GM13976 (cell line): ENCODE data around the gene ADGRD1.

Source experiments
- DNase-seq: peaks from one replicate; pipeline ENCODE4 v3.0.0; 2012; ENCODE audit warnings: low spot score
- CTCF ChIP-seq: IDR thresholded peaks from 2 replicates; pipeline ENCODE4 v1.5.1; 2012; ENCODE audit warnings: borderline replicate concordance, mild to moderate bottlenecking; ENCODE audit not compliant: insufficient read depth; ENCODE audit errors: extremely low read depth, missing control alignments, control extremely low read depth
- in situ Hi-C: fragments of 300-500 bp; cut with MboI; formaldehyde crosslinking; loops from one replicate; pipeline ENCODE4 v1.12.0; 2022; ENCODE audit warnings: low sequenced_read_pairs, mixed read lengths, inconsistent platforms; ENCODE audit not compliant: unreplicated experiment

The ADGRD1 gene

GRCh38 chr12:131097202-131098177 is 143.8 kb downstream of the ADGRD1 start:
- in situ Hi-C loops, result no loop called here
- TF ChIP-seq CTCF, result no peak
- no peak for DNase-seq

GRCh38 chr12:131098178-131098981 is 144.7 kb downstream of the ADGRD1 start:
- TF ChIP-seq CTCF, result no peak
- in situ Hi-C loops, result no loop called here

DNA sequence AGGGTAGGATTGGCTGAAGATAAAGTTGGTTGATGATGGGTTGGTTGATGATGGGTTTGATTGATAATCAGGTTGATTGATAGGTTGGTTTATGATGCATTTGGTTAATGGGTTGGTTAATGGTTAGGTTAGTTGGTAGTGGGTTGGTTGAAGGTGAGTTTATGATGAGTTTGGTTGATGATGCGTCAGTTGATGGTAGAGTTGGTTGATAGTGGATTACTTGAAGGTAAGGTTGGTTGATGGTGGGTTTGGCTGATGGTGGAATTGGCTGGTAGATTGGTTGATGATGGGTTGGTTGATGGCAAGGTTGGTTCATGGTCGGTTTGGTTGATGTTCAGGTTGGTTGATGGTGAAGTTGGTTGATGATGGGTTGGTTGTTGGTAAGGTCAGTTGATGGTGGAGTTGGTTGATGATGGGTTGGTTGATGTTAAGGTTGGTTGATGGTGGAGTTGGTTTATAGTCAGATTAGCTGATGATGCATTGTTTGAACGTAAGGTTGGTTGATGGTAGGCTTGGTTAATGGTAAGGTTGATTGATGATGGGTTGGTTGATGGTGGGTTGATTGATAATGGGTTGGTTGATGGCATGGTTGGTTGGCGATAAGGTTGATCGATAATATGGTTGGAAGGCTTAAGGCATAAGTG is 146.4 kb downstream of the ADGRD1 start:
- in situ Hi-C loops, result no loop called here
- no peak for DNase-seq
- no peak for TF ChIP-seq CTCF

More at GRCh38 chr12:131098178-131098981, 144.7 kb downstream of the ADGRD1 start:
- DNase-seq, result no peak

DNA sequence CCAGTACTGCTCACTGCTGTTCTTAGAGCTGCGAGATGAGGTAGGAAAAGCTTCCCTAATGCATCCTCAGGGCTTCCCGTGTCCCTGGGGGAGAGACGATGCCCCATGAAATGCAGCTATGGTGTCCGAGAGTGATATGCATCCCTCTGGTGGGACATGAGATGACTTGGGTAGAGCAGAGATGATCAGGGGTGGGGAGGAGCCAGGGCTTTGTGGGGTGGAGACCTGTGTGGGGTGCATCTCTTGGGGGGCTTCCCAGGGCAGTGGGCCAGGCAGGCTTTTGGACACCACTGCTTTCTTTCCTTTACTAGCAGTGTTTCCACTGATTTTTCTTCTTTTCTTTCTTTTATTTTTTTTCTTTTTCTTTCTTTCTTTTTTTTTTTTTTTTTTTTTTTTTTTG is 147.3 kb downstream of the ADGRD1 start:
- in situ Hi-C loops, result no loop called here
- DNase-seq, result no peak
- TF ChIP-seq CTCF, result no peak

GRCh38 chr12:131101703-131102492 is 148.2 kb downstream of the ADGRD1 start:
- DNase-seq, result peak; percentile 77
- no peak for TF ChIP-seq CTCF
- in situ Hi-C loops, result no loop called here

GRCh38 chr12:131102493-131102931 is 148.8 kb downstream of the ADGRD1 start:
- in situ Hi-C loops, result no loop called here
- no peak for TF ChIP-seq CTCF
- no peak for DNase-seq
